Loucy (cell line): ENCODE measurements around the gene ZSWIM5.

ENCODE experiments used
- EZH2phosphoT487 ChIP-seq: fragments of 200-600 bp; IDR thresholded peaks from 2 replicates; pipeline ENCODE4 v1.6.1; 2018; ENCODE audit warnings: antibody characterized with exemption, mild to moderate bottlenecking, moderate library complexity, borderline replicate concordance
- TF ChIP-seq, protein P1 (sequence below): fragments of 200-600 bp; sonication (generic); conservative IDR thresholded peaks from 2 replicates; pipeline ENCODE4 v1.5.1; 2014; ENCODE audit warnings: mild to moderate bottlenecking, antibody characterized with exemption, low read length

- TF ChIP-seq, protein P1, sequence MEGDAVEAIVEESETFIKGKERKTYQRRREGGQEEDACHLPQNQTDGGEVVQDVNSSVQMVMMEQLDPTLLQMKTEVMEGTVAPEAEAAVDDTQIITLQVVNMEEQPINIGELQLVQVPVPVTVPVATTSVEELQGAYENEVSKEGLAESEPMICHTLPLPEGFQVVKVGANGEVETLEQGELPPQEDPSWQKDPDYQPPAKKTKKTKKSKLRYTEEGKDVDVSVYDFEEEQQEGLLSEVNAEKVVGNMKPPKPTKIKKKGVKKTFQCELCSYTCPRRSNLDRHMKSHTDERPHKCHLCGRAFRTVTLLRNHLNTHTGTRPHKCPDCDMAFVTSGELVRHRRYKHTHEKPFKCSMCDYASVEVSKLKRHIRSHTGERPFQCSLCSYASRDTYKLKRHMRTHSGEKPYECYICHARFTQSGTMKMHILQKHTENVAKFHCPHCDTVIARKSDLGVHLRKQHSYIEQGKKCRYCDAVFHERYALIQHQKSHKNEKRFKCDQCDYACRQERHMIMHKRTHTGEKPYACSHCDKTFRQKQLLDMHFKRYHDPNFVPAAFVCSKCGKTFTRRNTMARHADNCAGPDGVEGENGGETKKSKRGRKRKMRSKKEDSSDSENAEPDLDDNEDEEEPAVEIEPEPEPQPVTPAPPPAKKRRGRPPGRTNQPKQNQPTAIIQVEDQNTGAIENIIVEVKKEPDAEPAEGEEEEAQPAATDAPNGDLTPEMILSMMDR, result no peak
- TF ChIP-seq EZH2phosphoT487, result no peak
Measured at GRCh38 chr1:45216861-45217260, 10.5 kb upstream of the ZSWIM5 start.
